H1 (cell line): ENCODE measurements around the gene SNTG2. TPM values are rescaled to one million over a fixed set of nuclear protein-coding genes. Genes with fewer than 3 reads are reported as not detected.

ENCODE experiments used
- FOSL1 ChIP-seq: IDR thresholded peaks from 2 replicates; pipeline ENCODE4 v1.6.1; 2011; ENCODE audit warnings: mild to moderate bottlenecking, low read depth, low read length, moderate library complexity; ENCODE audit not compliant: insufficient read depth
- JUN ChIP-seq: IDR thresholded peaks from 2 replicates; pipeline ENCODE4 v1.6.1; 2011; ENCODE audit warnings: low read depth, mild to moderate bottlenecking, improper control_type of control experiment, low read length
- SUZ12 ChIP-seq: fragments of 200-600 bp; sonication (generic); IDR thresholded peaks from 2 replicates; pipeline ENCODE4 v1.6.1; 2012; ENCODE audit warnings: mild to moderate bottlenecking, inconsistent platforms, low read length, moderate library complexity, mixed read lengths
- polyA plus RNA-seq, 7 experiments: library from polyadenylated mRNA; depleted of rRNA in 3 of 7; stranded (reverse) in 5 of 7; unstranded in 2 of 7; fragments of >200 nt in 5 of 7; fragments of 200-250 nt in 2 of 7; gene quantifications; 1 replicate in 5 of 7; 2 replicates in 1 of 7; 4 replicates in 1 of 7; pipeline versions ENCODE4 v1.2.1 to v1.2.3, GENCODE V29; 2011 to 2013; ENCODE audit warnings: missing spikeins in 2 of 7, mixed read lengths in 2 of 7
- total RNA-seq: library from RNA; stranded (reverse); fragmentation: NEBNext Ultra II Directional; extraction: Animal tissue kit (Norgen Biotek cat#: 25700); gene quantifications from 2 replicates; pipeline ENCODE4 v1.2.1, GENCODE V29; 2021
- TF ChIP-seq, protein P1 (sequence below): IDR thresholded peaks from 2 replicates; pipeline ENCODE4 v1.6.1; 2011; ENCODE audit warnings: low read depth, mild to moderate bottlenecking, low read length; ENCODE audit not compliant: insufficient read depth
- TF ChIP-seq, protein P2 (sequence below), 3 experiments: IDR thresholded peaks; 1 replicate in 2 of 3; 2 replicates in 1 of 3; pipeline versions ENCODE4 v1.5.1 to v1.6.1; 2011; ENCODE audit warnings: low read length in 3 of 3, mild to moderate bottlenecking in 3 of 3, inconsistent platforms in 2 of 3, low read depth in 1 of 3, moderate library complexity in 1 of 3; ENCODE audit not compliant: insufficient read depth in 1 of 3; ENCODE audit errors: control extremely low read depth in 1 of 3

Gene SNTG2
- total and polyA plus RNA-seq, 2 of the 8 experiments (the other 6 are each of a cell fraction or from before 2014, with no cell fraction given) = 6.6 to 18.1 TPM

DNA sequence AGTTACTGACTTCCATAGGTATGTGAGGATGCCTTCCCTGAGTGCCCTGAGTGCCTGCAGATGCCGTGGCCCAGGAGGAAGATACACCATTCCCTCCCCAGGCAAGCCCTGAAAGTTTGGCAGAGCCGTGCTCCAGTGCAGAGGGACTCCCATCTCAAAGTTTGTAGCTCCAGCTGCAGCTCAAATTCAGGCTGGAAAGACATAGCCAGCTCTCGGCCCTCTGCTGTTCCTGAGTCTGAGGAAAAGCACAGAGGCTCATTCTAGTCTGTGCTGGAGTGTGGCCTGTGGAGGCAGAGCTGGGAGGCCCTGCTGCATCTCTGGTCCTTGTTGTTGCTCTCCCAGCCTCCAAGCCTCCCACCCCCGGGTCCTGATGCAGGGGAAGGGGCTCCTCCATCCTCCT, 446.7 kb downstream of the SNTG2 start (continued):
- TF ChIP-seq, protein P1, sequence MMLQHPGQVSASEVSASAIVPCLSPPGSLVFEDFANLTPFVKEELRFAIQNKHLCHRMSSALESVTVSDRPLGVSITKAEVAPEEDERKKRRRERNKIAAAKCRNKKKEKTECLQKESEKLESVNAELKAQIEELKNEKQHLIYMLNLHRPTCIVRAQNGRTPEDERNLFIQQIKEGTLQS = no peak
- TF ChIP-seq, protein P2, sequence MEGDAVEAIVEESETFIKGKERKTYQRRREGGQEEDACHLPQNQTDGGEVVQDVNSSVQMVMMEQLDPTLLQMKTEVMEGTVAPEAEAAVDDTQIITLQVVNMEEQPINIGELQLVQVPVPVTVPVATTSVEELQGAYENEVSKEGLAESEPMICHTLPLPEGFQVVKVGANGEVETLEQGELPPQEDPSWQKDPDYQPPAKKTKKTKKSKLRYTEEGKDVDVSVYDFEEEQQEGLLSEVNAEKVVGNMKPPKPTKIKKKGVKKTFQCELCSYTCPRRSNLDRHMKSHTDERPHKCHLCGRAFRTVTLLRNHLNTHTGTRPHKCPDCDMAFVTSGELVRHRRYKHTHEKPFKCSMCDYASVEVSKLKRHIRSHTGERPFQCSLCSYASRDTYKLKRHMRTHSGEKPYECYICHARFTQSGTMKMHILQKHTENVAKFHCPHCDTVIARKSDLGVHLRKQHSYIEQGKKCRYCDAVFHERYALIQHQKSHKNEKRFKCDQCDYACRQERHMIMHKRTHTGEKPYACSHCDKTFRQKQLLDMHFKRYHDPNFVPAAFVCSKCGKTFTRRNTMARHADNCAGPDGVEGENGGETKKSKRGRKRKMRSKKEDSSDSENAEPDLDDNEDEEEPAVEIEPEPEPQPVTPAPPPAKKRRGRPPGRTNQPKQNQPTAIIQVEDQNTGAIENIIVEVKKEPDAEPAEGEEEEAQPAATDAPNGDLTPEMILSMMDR (IDR thresholded peaks at IDR 0.05; ENCODE audit: control extremely low read depth in 1 of 3, insufficient read depth in 1 of 3, low read depth in 1 of 3, low read length in 3 of 3) = no peak
- TF ChIP-seq SUZ12 = no peak
- TF ChIP-seq FOSL1 = no peak
- TF ChIP-seq JUN = no peak
